GM12878 (cell line): ENCODE data around the gene MYBL2.

ENCODE experiments used
- HDAC6 ChIP-seq: fragments of 200-600 bp; sonication (generic); IDR thresholded peaks from one replicate; pipeline ENCODE4 v1.8.0; 2017; ENCODE audit warnings: antibody characterized with exemption; ENCODE audit not compliant: unreplicated experiment
- RFX5 ChIP-seq: IDR thresholded peaks from 2 replicates; pipeline ENCODE4 v1.6.1; 2011; ENCODE audit warnings: low read depth, low read length, improper control_type of control experiment
- SMC3 ChIP-seq: IDR thresholded peaks from 2 replicates; pipeline ENCODE4 v1.6.1; 2011; ENCODE audit warnings: low read length, improper control_type of control experiment, borderline replicate concordance

DNA sequence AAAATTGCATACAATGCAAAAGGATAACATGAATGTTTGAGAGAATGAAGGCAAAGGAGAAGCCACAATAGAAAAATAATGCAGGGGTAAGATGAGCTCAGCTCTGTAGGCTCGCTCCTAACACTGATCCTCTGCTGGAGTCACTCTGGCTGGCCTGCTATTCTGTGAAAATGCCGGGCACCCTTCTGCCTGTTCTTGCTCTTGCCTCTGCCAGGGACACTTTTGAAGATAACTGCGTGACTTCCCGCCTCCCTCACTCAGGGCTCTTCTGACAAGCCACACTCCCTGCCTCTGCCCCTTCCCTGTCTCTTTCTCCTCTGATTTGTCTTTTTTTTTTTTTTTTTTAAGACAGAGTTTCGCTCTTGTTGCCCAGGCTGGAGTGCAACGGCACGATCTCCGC, 35.3 kb upstream of the MYBL2 start:
- TF ChIP-seq SMC3 (no peak), RFX5 (no peak), HDAC6 (no peak)
